HepG2 (cell line): Measurements from ENCODE around the gene ZNF48. TPM values are rescaled to one million over a fixed set of nuclear protein-coding genes. Genes with fewer than 3 reads are reported as not detected.
A peak's percentile ranks its signal among the peaks of the same experiment; 100 is the strongest.

Experiments
- ATAD3A ChIP-seq: sonication (generic); formaldehyde crosslinking; IDR thresholded peaks from 2 replicates; pipeline ENCODE4 v1.4.0; 2020; ENCODE audit warnings: missing genetic modification reagents
- CSRNP2 ChIP-seq: sonication (generic); formaldehyde crosslinking; conservative IDR thresholded peaks from 2 replicates; pipeline ENCODE4 v1.8.0; 2022; ENCODE audit warnings: low read depth, missing genetic modification reagents
- DR1 ChIP-seq: sonication (generic); formaldehyde crosslinking; IDR thresholded peaks from 2 replicates; pipeline ENCODE4 v1.8.0; 2021; ENCODE audit warnings: mild to moderate bottlenecking, missing genetic modification reagents, inconsistent platforms
- EEA1 ChIP-seq: sonication (generic); formaldehyde crosslinking; IDR thresholded peaks from 2 replicates; pipeline ENCODE4 v1.5.1; 2020; ENCODE audit warnings: mild to moderate bottlenecking, missing genetic modification reagents, borderline replicate concordance
- HNF4G ChIP-seq, 2 experiments: sonication (generic) in 1 of 2; formaldehyde crosslinking in 1 of 2; IDR thresholded peaks; 2 replicates each; pipeline versions ENCODE4 v1.4.0 to v1.6.1; 2011 to 2020; ENCODE audit warnings: borderline replicate concordance in 2 of 2, low read depth in 2 of 2, mild to moderate bottlenecking in 2 of 2, low read length in 1 of 2, missing genetic modification reagents in 1 of 2, moderate library complexity in 1 of 2
- JUNB ChIP-seq: sonication (generic); formaldehyde crosslinking; IDR thresholded peaks from 2 replicates; pipeline ENCODE4 v1.8.0; 2022; ENCODE audit warnings: missing genetic modification reagents, mild to moderate bottlenecking, borderline replicate concordance
- NFRKB ChIP-seq: fragments of 450-650 bp; IDR thresholded peaks from 2 replicates; pipeline ENCODE4 v1.6.1; 2017
- NR0B2 ChIP-seq: sonication (generic); formaldehyde crosslinking; IDR thresholded peaks from 2 replicates; pipeline ENCODE4 v1.4.0; 2020; ENCODE audit warnings: mild to moderate bottlenecking, missing genetic modification reagents
- ONECUT2 ChIP-seq: sonication (generic); formaldehyde crosslinking; IDR thresholded peaks from 2 replicates; pipeline ENCODE4 v1.4.0; 2020; ENCODE audit warnings: missing genetic modification reagents
- PITX1 ChIP-seq: sonication (generic); formaldehyde crosslinking; IDR thresholded peaks from 2 replicates; pipeline ENCODE4 v1.5.1; 2020; ENCODE audit warnings: mild to moderate bottlenecking, missing genetic modification reagents
- PRMT3 ChIP-seq: sonication (generic); formaldehyde crosslinking; IDR thresholded peaks from 2 replicates; pipeline ENCODE4 v1.8.1; 2022; ENCODE audit warnings: low read depth, mild to moderate bottlenecking, moderate library complexity, missing genetic modification reagents, borderline replicate concordance
- SIN3A ChIP-seq: IDR thresholded peaks from 2 replicates; pipeline ENCODE4 v1.6.1; 2011; ENCODE audit warnings: low read depth, mild to moderate bottlenecking, control low read depth, low read length, borderline replicate concordance
- SP1 ChIP-seq, 2 experiments: fragments of 450-650 bp in 1 of 2; sonication (generic) in 1 of 2; formaldehyde crosslinking in 1 of 2; IDR thresholded peaks; 2 replicates each; pipeline versions ENCODE4 v1.4.0 to v1.6.1; 2016 to 2020; ENCODE audit warnings: missing genetic modification reagents in 1 of 2
- TCF7L2 ChIP-seq: IDR thresholded peaks from 2 replicates; pipeline ENCODE4 v1.6.1; 2011; ENCODE audit warnings: mild to moderate bottlenecking, low read depth, low read length, moderate library complexity
- ZNF17 ChIP-seq: sonication (generic); formaldehyde crosslinking; IDR thresholded peaks from 2 replicates; pipeline ENCODE4 v1.5.0; 2020; ENCODE audit warnings: mild to moderate bottlenecking, missing genetic modification reagents
- ZNF543 ChIP-seq: sonication (generic); formaldehyde crosslinking; IDR thresholded peaks from 2 replicates; pipeline ENCODE4 v1.4.0; 2020; ENCODE audit warnings: mild to moderate bottlenecking, missing genetic modification reagents
- ZNF574 ChIP-seq: sonication (generic); formaldehyde crosslinking; IDR thresholded peaks from 2 replicates; pipeline ENCODE4 v1.4.0; 2020; ENCODE audit warnings: missing genetic modification reagents
- ZNF615 ChIP-seq: sonication (generic); formaldehyde crosslinking; IDR thresholded peaks from 2 replicates; pipeline ENCODE4 v1.5.0; 2020; ENCODE audit warnings: mild to moderate bottlenecking, missing genetic modification reagents, borderline replicate concordance
- ZNF839 ChIP-seq: sonication (generic); formaldehyde crosslinking; IDR thresholded peaks from 2 replicates; pipeline ENCODE4 v1.4.0; 2020; ENCODE audit warnings: missing genetic modification reagents, mild to moderate bottlenecking, borderline replicate concordance
- ZNF879 ChIP-seq: sonication (generic); formaldehyde crosslinking; IDR thresholded peaks from 2 replicates; pipeline ENCODE4 v1.8.1; 2023; ENCODE audit warnings: missing genetic modification reagents
- polyA plus RNA-seq, 8 experiments: library from polyadenylated mRNA; depleted of rRNA in 3 of 8; stranded (reverse) in 7 of 8; unstranded in 1 of 8; fragments of >200 nt; fragmentation: Illumina TruSeq in 4 of 8; extraction: Trizol in 4 of 8; gene quantifications; 2 replicates each; pipeline versions ENCODE4 v1.2.1 to v1.2.3, GENCODE V29; 2011 to 2016; ENCODE audit warnings: low read depth in 4 of 8, missing spikeins in 1 of 8, mixed read lengths in 1 of 8; ENCODE audit not compliant: insufficient read depth in 1 of 8
- total RNA-seq, 5 experiments: library from RNA; depleted of rRNA; stranded (reverse); fragments of >200 nt; fragmentation: Illumina TruSeq; extraction: Trizol; gene quantifications; 2 replicates each; pipeline ENCODE4 v1.2.3, GENCODE V29; 2016; ENCODE audit warnings: low read depth in 1 of 5
- TF ChIP-seq, protein P1 (sequence below): sonication (generic); formaldehyde crosslinking; IDR thresholded peaks from 2 replicates; pipeline ENCODE4 v1.8.1; 2023; ENCODE audit warnings: mild to moderate bottlenecking, missing genetic modification reagents, borderline replicate concordance
- TF ChIP-seq, protein P2 (sequence below): sonication (generic); formaldehyde crosslinking; IDR thresholded peaks from 2 replicates; pipeline ENCODE4 v1.5.1; 2020; ENCODE audit warnings: mild to moderate bottlenecking, missing genetic modification reagents, borderline replicate concordance

Gene ZNF48
- total and polyA plus RNA-seq, 2 of the 13 experiments (the other 11 are each of a cell fraction or from before 2014, with no cell fraction given), result 9.9 to 12.3 TPM

GRCh38 chr16:30352488-30353401 lies 42.5 kb upstream of the ZNF48 start (continued):
- TF ChIP-seq PITX1 (CRISPR knock-in tag) (no peak; the same call in 1 of the 2 replicates), EEA1 (CRISPR knock-in tag) (no peak), ZNF574 (CRISPR knock-in tag) (peak; percentile 66), ONECUT2 (no peak), ZNF879 (CRISPR knock-in tag) (no peak), ZNF615 (CRISPR knock-in tag) (no peak), PRMT3 (no peak), SP1 (IDR thresholded peaks at IDR 0.05) (no peak), SP1 (CRISPR knock-in tag; IDR thresholded peaks at IDR 0.05) (no peak), SIN3A (no peak), JUNB (no peak), HNF4G (IDR thresholded peaks at IDR 0.05; ENCODE audit: borderline replicate concordance, low read depth, low read length) (peak; percentile 84), HNF4G (CRISPR knock-in tag; IDR thresholded peaks at IDR 0.05; ENCODE audit: borderline replicate concordance, low read depth) (peak; percentile 50; the same call in 1 of the 2 replicates), TCF7L2 (no peak), ZNF543 (CRISPR knock-in tag) (0 out of 2 replicates have a peak, but pooled peaks have one; percentile 29), CSRNP2 (CRISPR knock-in tag) (no peak), ZNF17 (no peak), NFRKB (no peak), ATAD3A (CRISPR knock-in tag) (no peak), DR1 (CRISPR knock-in tag) (no peak), ZNF839 (CRISPR knock-in tag) (no peak), NR0B2 (CRISPR knock-in tag) (no peak)
- TF ChIP-seq, protein P1, sequence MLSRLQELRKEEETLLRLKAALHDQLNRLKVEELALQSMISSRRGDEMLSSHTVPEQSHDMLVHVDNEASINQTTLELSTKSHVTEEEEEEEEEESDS (CRISPR knock-in tag), result no peak
- TF ChIP-seq, protein P2, sequence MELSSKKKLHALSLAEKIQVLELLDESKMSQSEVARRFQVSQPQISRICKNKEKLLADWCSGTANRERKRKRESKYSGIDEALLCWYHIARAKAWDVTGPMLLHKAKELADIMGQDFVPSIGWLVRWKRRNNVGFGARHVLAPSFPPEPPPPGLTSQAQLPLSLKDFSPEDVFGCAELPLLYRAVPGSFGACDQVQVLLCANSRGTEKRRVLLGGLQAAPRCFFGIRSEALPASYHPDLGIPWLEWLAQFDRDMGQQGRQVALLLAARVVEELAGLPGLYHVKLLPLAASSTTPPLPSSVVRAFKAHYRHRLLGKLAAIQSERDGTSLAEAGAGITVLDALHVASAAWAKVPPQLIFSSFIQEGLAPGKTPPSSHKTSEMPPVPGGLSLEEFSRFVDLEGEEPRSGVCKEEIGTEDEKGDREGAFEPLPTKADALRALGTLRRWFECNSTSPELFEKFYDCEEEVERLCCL (CRISPR knock-in tag), result no peak
